Activated CD8-positive, alpha-beta memory T cell treated with anti-CD3 and anti-CD28 coated beads, Interleukin-2, amount 50 U/mL, for 48 hours (primary cell): ENCODE results near the gene CCNI2.
A peak's percentile ranks its signal among the peaks of the same experiment; 100 is the strongest.

Source experiments
- DNase-seq: peaks from one replicate; pipeline ENCODE4 v3.0.0-alpha.2; 2020

CCNI2 gene

GRCh38 chr5:132746954-132747615, at the start of gene CCNI2:
TSS of gene CCNI2 (plus strand) at chr5:132747426. CDS start at chr5:132747496, 70 bp downstream.
- peak; percentile 75 for DNase-seq

GRCh38 chr5:132704875-132705274, 42.4 kb upstream of the CCNI2 start:
- DNase-seq: no peak

GRCh38 chr5:132708645-132709044, 38.6 kb upstream of the CCNI2 start:
- no peak for DNase-seq

GRCh38 chr5:132714456-132715307, 32.5 kb upstream of the CCNI2 start:
- DNase-seq: no peak

GRCh38 chr5:132718544-132719312, 28.5 kb upstream of the CCNI2 start:
- DNase-seq: no peak

GRCh38 chr5:132725745-132726144, 21.5 kb upstream of the CCNI2 start:
- DNase-seq: no peak

- DNase-seq: no peak
Measured at GRCh38 chr5:132729896-132730295, 17.3 kb upstream of the CCNI2 start.

- no peak for DNase-seq
Measured at GRCh38 chr5:132733499-132734148, 13.6 kb upstream of the CCNI2 start.

- no peak for DNase-seq
Measured at GRCh38 chr5:132734687-132735086, 12.5 kb upstream of the CCNI2 start.

GRCh38 chr5:132736853-132737833, 10.1 kb upstream of the CCNI2 start, which contains the start of gene KIF3A:
TSS of gene KIF3A (minus strand) at chr5:132737546. CDS start at chr5:132737419, 127 bp downstream.
- DNase-seq: peak; percentile 99

- no peak for DNase-seq
Measured at GRCh38 chr5:132737982-132738681, 9.1 kb upstream of the CCNI2 start.

GRCh38 chr5:132739232-132739631, 8.0 kb upstream of the CCNI2 start:
- DNase-seq: no peak

GRCh38 chr5:132742158-132742557, 5.1 kb upstream of the CCNI2 start:
- DNase-seq: no peak

- no peak for DNase-seq
Measured at GRCh38 chr5:132742626-132743025, 4.6 kb upstream of the CCNI2 start.

GRCh38 chr5:132744659-132745058, 2.6 kb upstream of the CCNI2 start:
- no peak for DNase-seq

GRCh38 chr5:132746592-132746953, 653 bp upstream of the CCNI2 start:
- no peak for DNase-seq

- DNase-seq: peak; percentile 65
Measured at GRCh38 chr5:132747616-132748440, 602 bp downstream of the CCNI2 start.

- peak; percentile 47 for DNase-seq
Measured at GRCh38 chr5:132748522-132749000, 1.3 kb downstream of the CCNI2 start.

- no peak for DNase-seq
Measured at GRCh38 chr5:132749506-132749905, 2.3 kb downstream of the CCNI2 start.
